Osteoblast (primary cell): ENCODE results near the gene ERC1. TPM values are rescaled to one million over a fixed set of nuclear protein-coding genes. Genes with fewer than 3 reads are reported as not detected.
"Not testable (repeated sequence)": the region's sequence is repeated elsewhere in the genome, so short reads cannot be mapped to it uniquely, and the experiment has no call there.

Source experiments
- DNase-seq: peaks from one replicate; pipeline ENCODE4 v3.0.0; 2011; ENCODE audit warnings: low spot score, mixed read lengths; ENCODE audit not compliant: insufficient read length; ENCODE audit errors: missing footprints
- H2AFZ ChIP-seq: 2 replicates; pipeline ENCODE4 v1.6.0; 2011; ENCODE audit warnings: mild to moderate bottlenecking, low read length
- H3K27ac ChIP-seq: 2 replicates; pipeline ENCODE4 v1.5.1; 2011; ENCODE audit warnings: mild to moderate bottlenecking, low read depth, low read length, moderate library complexity
- H3K27me3 ChIP-seq: 2 replicates; pipeline ENCODE4 v1.6.0; 2012; ENCODE audit warnings: mild to moderate bottlenecking, control low read depth, inconsistent platforms, low read length, moderate library complexity; ENCODE audit not compliant: insufficient read depth
- H3K36me3 ChIP-seq: 2 replicates; pipeline ENCODE4 v1.5.1; 2011; ENCODE audit warnings: mild to moderate bottlenecking, low read length, control low read depth, moderate library complexity; ENCODE audit not compliant: insufficient read depth
- H3K4me1 ChIP-seq: 2 replicates; pipeline ENCODE4 v1.5.1; 2011; ENCODE audit warnings: mild to moderate bottlenecking, low read length, control low read depth, moderate library complexity; ENCODE audit not compliant: insufficient read depth
- H3K4me2 ChIP-seq: 2 replicates; pipeline ENCODE4 v1.6.0; 2011; ENCODE audit warnings: mild to moderate bottlenecking, low read length; ENCODE audit not compliant: insufficient read depth
- H3K4me3 ChIP-seq: fragments of 200-600 bp; sonication (generic); 3 replicates; pipeline ENCODE4 v1.5.1; 2012; ENCODE audit warnings: mild to moderate bottlenecking, low read length, inconsistent platforms; ENCODE audit not compliant: insufficient read depth
- H3K79me2 ChIP-seq: 2 replicates; pipeline ENCODE4 v1.6.0; 2012; ENCODE audit warnings: mild to moderate bottlenecking, low read length, control low read depth, inconsistent platforms; ENCODE audit not compliant: insufficient read depth
- H3K9me3 ChIP-seq: 2 replicates; pipeline ENCODE4 v1.5.1; 2011; ENCODE audit warnings: low read depth, low read length, control low read depth
- H4K20me1 ChIP-seq: 2 replicates; pipeline ENCODE4 v1.6.0; 2012; ENCODE audit warnings: mild to moderate bottlenecking, low read length, control low read depth; ENCODE audit not compliant: insufficient read depth
- CTCF ChIP-seq: IDR thresholded peaks from 2 replicates; pipeline ENCODE4 v1.5.1; 2011; ENCODE audit warnings: mild to moderate bottlenecking, low read depth, low read length, moderate library complexity; ENCODE audit errors: extremely low read depth
- total RNA-seq: library from RNA; depleted of rRNA; stranded (reverse); fragments of >200 nt; gene quantifications from 2 replicates; pipeline ENCODE4 v1.2.3, GENCODE V29; 2012

Gene ERC1
- total RNA-seq, 1 donor: 36.2 TPM

DNA sequence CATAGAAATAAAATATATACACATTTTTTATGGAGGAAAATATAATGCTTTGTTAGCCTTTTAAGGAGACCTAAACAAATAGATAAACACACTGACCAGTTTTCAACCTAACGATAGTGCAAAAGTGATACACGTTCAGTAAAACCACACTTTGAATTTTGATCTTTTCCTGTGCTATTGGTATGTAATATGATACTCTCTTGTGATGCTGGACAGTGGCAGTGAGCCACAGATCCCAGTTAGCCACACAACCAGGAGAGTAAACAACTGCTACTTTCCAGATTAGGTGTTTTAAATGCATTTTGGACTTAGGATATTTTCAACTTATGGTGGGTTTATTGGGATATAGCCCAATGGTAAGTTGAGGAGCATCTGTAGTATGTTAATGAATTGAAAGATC, 243.1 kb downstream of the ERC1 start:
- H2AFZ ChIP-seq: no peak overlapping the region
- no peak overlapping the region for H3K4me3 ChIP-seq
- peaks cover 11% of the 10 kb centered on the region for H3K79me2 ChIP-seq
- DNase-seq: no peak
- H3K27ac ChIP-seq: no peak overlapping the region
- TF ChIP-seq CTCF: no peak
- no peak overlapping the region for H3K4me2 ChIP-seq
- no peaks in the 10 kb centered on the region for H3K9me3 ChIP-seq
- H3K4me1 ChIP-seq: no peaks in the 10 kb centered on the region
- H4K20me1 ChIP-seq: no peaks in the 10 kb centered on the region
- no peaks in the 10 kb centered on the region for H3K27me3 ChIP-seq
- peaks cover 6% of the 10 kb centered on the region for H3K36me3 ChIP-seq

DNA sequence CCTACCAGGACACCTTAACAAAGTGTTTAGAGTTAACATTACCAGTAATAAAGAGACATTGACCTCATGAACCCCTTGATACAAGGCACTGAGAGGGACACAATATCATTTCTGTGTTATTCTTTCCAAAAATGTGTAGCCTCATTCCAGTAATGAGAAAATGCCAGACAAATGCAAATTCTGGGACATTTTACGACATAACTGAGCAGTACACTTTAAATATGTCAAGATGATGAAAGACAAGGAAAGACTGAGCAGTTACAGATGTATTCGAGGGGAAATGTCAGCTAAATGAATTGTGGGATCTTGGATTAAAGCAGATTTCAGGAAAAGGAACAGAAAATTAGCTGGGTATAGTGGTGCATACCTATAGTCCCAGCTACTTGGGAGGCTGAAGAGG, 255.6 kb downstream of the ERC1 start:
- Histone ChIP-seq H3K4me1 (peaks cover 9% of the 10 kb centered on the region), H3K36me3 (no peaks in the 10 kb centered on the region), H3K79me2 (no peaks in the 10 kb centered on the region), H4K20me1 (no peaks in the 10 kb centered on the region), H3K27me3 (no peaks in the 10 kb centered on the region), H3K27ac (no peak overlapping the region), H3K9me3 (no peaks in the 10 kb centered on the region), H3K4me3 (no peak overlapping the region), H2AFZ (no peak overlapping the region), H3K4me2 (no peak overlapping the region)
- DNase-seq: no peak
- TF ChIP-seq CTCF: no peak

DNA sequence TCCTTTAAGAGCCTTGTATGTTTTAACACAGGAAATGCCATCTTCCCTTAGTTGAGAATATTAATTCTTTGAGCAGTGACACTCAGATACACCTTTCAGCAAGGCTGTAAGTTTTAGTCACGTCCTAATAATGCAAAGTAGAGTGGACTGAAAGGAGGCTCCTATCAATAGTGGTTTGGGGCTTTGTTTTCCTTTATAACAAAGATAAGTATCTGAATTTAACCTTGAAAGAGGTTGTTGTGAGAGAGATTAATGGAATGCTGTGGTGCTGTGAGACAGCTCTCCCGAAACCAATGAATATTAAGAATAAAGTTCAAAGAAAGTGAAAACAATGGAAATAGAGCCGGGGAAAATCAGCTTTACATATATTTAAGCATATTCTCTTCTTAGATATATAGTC, 259.6 kb downstream of the ERC1 start:
- no peaks in the 10 kb centered on the region for H4K20me1 ChIP-seq
- H3K4me2 ChIP-seq: no peak overlapping the region
- H3K79me2 ChIP-seq: no peaks in the 10 kb centered on the region
- H3K4me3 ChIP-seq: no peak overlapping the region
- H3K9me3 ChIP-seq: no peaks in the 10 kb centered on the region
- DNase-seq: no peak
- H3K36me3 ChIP-seq: no peaks in the 10 kb centered on the region
- no peak overlapping the region for H2AFZ ChIP-seq
- no peaks in the 10 kb centered on the region for H3K27me3 ChIP-seq
- H3K4me1 ChIP-seq: peaks cover under 1% of the 10 kb centered on the region
- no peak for TF ChIP-seq CTCF
- H3K27ac ChIP-seq: no peak overlapping the region

DNA sequence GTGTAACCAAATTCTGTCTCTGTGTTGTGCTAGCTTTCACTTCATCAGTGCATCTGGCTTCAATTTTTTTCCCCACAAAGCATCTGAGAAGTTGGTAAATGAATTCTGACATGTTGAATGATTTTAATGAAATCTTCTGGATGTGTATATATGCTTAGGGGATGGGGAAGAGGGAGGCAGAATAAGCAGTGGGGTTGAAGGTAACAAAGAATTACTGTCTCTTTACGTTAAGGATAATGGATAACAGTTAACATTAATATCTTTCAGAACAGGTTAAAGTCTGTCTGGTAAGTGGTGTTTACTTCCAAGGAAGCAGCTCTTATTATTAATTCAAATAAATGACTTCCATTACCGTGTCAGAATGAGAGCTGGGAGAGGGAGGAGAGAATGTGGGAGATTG, 261.7 kb downstream of the ERC1 start:
- no peak overlapping the region for H3K4me2 ChIP-seq
- no peaks in the 10 kb centered on the region for H4K20me1 ChIP-seq
- no peaks in the 10 kb centered on the region for H3K9me3 ChIP-seq
- no peaks in the 10 kb centered on the region for H3K4me1 ChIP-seq
- no peak for TF ChIP-seq CTCF
- H3K36me3 ChIP-seq: peaks cover 5% of the 10 kb centered on the region
- no peak overlapping the region for H3K27ac ChIP-seq
- no peak overlapping the region for H3K4me3 ChIP-seq
- H3K79me2 ChIP-seq: no peaks in the 10 kb centered on the region
- DNase-seq: no peak
- H3K27me3 ChIP-seq: no peaks in the 10 kb centered on the region
- H2AFZ ChIP-seq: no peak overlapping the region

- not testable (repeated sequence) for DNase-seq, H3K27ac ChIP-seq, H3K9me3 ChIP-seq, H3K4me1 ChIP-seq, H3K36me3 ChIP-seq, H3K4me2 ChIP-seq, H3K27me3 ChIP-seq, H4K20me1 ChIP-seq, H3K4me3 ChIP-seq, H2AFZ ChIP-seq, H3K79me2 ChIP-seq
Observed at GRCh38 chr12:1255125-1255524, 264.1 kb downstream of the ERC1 start.

- H3K4me1 ChIP-seq, H3K9me3 ChIP-seq, DNase-seq, H3K27me3 ChIP-seq, H3K79me2 ChIP-seq, H3K4me2 ChIP-seq, H3K4me3 ChIP-seq, H4K20me1 ChIP-seq, H2AFZ ChIP-seq, H3K36me3 ChIP-seq, H3K27ac ChIP-seq: not testable (repeated sequence)
Observed at GRCh38 chr12:1255854-1256253, 264.8 kb downstream of the ERC1 start.
